ENCODE data around the gene OSBP2.

DNA sequence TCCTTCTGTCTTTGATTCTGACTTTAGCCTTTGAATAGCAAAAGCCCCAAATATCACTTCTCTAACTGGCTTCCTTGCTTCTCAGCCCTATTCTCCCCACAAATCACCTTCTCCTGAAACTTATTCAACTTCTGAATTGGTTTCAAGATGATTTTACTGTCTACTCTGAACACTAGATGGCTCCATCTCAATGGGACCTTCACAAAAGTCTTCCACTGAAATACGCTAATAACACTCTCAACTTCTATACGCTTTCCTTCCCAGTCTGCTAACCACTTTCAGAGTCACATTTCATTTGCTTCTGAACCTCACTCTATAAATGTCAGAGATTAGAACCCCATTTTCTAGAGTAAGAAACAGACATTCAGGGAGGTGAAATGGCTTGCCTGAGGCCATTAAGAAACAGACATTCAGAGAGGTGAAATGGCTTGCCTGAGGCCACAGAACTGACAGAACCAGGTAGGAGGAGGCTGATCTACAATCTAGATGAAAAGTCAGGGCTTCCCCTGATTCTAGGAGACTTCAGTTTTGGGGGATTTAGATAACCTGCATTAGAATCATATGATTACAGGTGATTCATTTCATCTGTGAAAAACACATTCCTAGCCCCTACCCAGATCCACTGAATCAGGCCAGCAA is 253.3 kb downstream of the OSBP2 start:
- TF ChIP-seq POLR2A (IDR thresholded peaks at IDR 0.05; ENCODE audit: low read depth, low read length) (no peak), POLR2AphosphoS5 (IDR thresholded peaks at IDR 0.05; ENCODE audit: low read length) (no peak), FOS (IDR thresholded peaks at IDR 0.05; ENCODE audit: borderline replicate concordance, extremely low read depth, insufficient read length) (no peak), SMC3 (IDR thresholded peaks at IDR 0.05; ENCODE audit: borderline replicate concordance, low read length) (peak; percentile 61; the same call in 1 of the 2 replicates), JUNB (IDR thresholded peaks at IDR 0.05) (no peak), REST (IDR thresholded peaks at IDR 0.05; ENCODE audit: low read depth, low read length) (no peak), EZH2 (IDR thresholded peaks at IDR 0.05; ENCODE audit: borderline replicate concordance, control insufficient read depth, low read depth, low read length) (no peak)
- TF ChIP-seq, protein P1, sequence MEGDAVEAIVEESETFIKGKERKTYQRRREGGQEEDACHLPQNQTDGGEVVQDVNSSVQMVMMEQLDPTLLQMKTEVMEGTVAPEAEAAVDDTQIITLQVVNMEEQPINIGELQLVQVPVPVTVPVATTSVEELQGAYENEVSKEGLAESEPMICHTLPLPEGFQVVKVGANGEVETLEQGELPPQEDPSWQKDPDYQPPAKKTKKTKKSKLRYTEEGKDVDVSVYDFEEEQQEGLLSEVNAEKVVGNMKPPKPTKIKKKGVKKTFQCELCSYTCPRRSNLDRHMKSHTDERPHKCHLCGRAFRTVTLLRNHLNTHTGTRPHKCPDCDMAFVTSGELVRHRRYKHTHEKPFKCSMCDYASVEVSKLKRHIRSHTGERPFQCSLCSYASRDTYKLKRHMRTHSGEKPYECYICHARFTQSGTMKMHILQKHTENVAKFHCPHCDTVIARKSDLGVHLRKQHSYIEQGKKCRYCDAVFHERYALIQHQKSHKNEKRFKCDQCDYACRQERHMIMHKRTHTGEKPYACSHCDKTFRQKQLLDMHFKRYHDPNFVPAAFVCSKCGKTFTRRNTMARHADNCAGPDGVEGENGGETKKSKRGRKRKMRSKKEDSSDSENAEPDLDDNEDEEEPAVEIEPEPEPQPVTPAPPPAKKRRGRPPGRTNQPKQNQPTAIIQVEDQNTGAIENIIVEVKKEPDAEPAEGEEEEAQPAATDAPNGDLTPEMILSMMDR (IDR thresholded peaks at IDR 0.05 in 2 of 3, conservative IDR thresholded peaks at IDR 0.05 in 1 of 3; ENCODE audit: control insufficient read depth in 2 of 3, extremely low read depth in 1 of 3, insufficient read depth in 1 of 3, low read depth in 3 of 3, low read length in 3 of 3), result peak; percentile 23 to 50 (median 38); a peak in 4 of 6 replicates
- TF ChIP-seq, protein P2, sequence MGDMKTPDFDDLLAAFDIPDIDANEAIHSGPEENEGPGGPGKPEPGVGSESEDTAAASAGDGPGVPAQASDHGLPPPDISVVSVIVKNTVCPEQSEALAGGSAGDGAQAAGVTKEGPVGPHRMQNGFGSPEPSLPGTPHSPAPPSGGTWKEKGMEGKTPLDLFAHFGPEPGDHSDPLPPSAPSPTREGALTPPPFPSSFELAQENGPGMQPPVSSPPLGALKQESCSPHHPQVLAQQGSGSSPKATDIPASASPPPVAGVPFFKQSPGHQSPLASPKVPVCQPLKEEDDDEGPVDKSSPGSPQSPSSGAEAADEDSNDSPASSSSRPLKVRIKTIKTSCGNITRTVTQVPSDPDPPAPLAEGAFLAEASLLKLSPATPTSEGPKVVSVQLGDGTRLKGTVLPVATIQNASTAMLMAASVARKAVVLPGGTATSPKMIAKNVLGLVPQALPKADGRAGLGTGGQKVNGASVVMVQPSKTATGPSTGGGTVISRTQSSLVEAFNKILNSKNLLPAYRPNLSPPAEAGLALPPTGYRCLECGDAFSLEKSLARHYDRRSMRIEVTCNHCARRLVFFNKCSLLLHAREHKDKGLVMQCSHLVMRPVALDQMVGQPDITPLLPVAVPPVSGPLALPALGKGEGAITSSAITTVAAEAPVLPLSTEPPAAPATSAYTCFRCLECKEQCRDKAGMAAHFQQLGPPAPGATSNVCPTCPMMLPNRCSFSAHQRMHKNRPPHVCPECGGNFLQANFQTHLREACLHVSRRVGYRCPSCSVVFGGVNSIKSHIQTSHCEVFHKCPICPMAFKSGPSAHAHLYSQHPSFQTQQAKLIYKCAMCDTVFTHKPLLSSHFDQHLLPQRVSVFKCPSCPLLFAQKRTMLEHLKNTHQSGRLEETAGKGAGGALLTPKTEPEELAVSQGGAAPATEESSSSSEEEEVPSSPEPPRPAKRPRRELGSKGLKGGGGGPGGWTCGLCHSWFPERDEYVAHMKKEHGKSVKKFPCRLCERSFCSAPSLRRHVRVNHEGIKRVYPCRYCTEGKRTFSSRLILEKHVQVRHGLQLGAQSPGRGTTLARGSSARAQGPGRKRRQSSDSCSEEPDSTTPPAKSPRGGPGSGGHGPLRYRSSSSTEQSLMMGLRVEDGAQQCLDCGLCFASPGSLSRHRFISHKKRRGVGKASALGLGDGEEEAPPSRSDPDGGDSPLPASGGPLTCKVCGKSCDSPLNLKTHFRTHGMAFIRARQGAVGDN (IDR thresholded peaks at IDR 0.05), result no peak
